MM.1S (cell line): ENCODE results near the gene CD109.

Source experiments
- DNase-seq: peaks from one replicate; pipeline ENCODE4 v3.0.0-alpha.2; 2015
- H2AFZ ChIP-seq: fragments of 300-600 bp; sonication (generic); 2 replicates; pipeline ENCODE4 v1.6.0; 2016; ENCODE audit warnings: antibody characterized with exemption, low read length
- H3F3A ChIP-seq: fragments of 300-600 bp; sonication (generic); 2 replicates; pipeline ENCODE4 v1.6.1; 2016; ENCODE audit warnings: mild to moderate bottlenecking, antibody characterized with exemption, low read length, moderate library complexity, mixed read lengths; ENCODE audit not compliant: insufficient read depth
- H3K27ac ChIP-seq: fragments of 300-600 bp; sonication (generic); 2 replicates; pipeline ENCODE4 v1.5.1; 2016; ENCODE audit warnings: mild to moderate bottlenecking, low read length
- H3K27me3 ChIP-seq: fragments of 300-600 bp; sonication (generic); replicated peaks from 2 replicates; pipeline ENCODE4 v1.6.0; 2016; ENCODE audit warnings: low read length; ENCODE audit not compliant: insufficient read depth
- H3K36me3 ChIP-seq: fragments of 300-600 bp; sonication (generic); replicated peaks from 2 replicates; pipeline ENCODE4 v1.6.1; 2016; ENCODE audit warnings: mild to moderate bottlenecking, low read length, mixed read lengths; ENCODE audit not compliant: insufficient read depth
- H3K4me1 ChIP-seq: fragments of 300-600 bp; sonication (generic); 2 replicates; pipeline ENCODE4 v1.6.1; 2016; ENCODE audit warnings: low read length, mixed read lengths
- H3K4me2 ChIP-seq: fragments of 300-600 bp; sonication (generic); 2 replicates; pipeline ENCODE4 v1.6.0; 2016; ENCODE audit warnings: low read depth, low read length
- H3K4me3 ChIP-seq: fragments of 300-600 bp; sonication (generic); 2 replicates; pipeline ENCODE4 v1.5.1; 2016; ENCODE audit warnings: low read length, mixed read lengths
- H3K79me2 ChIP-seq: fragments of 300-600 bp; sonication (generic); 2 replicates; pipeline ENCODE4 v1.6.1; 2016; ENCODE audit warnings: mixed run types, low read length, mixed read lengths
- H3K9ac ChIP-seq: fragments of 300-600 bp; sonication (generic); 2 replicates; pipeline ENCODE4 v1.6.1; 2016; ENCODE audit warnings: low read length, mixed read lengths
- H3K9me2 ChIP-seq: fragments of 300-600 bp; sonication (generic); replicated peaks from 2 replicates; pipeline ENCODE4 v1.6.1; 2016; ENCODE audit warnings: mild to moderate bottlenecking, low read length, mixed read lengths; ENCODE audit not compliant: insufficient read depth
- H3K9me3 ChIP-seq: fragments of 300-600 bp; sonication (generic); replicated peaks from 2 replicates; pipeline ENCODE4 v1.6.1; 2016; ENCODE audit warnings: mild to moderate bottlenecking, low read length, mixed read lengths; ENCODE audit not compliant: insufficient read depth
- H4K20me1 ChIP-seq: fragments of 300-600 bp; sonication (generic); 2 replicates; pipeline ENCODE4 v1.6.1; 2016; ENCODE audit warnings: mild to moderate bottlenecking, low read length, moderate library complexity, mixed read lengths; ENCODE audit not compliant: insufficient read depth
- EZH2 ChIP-seq: fragments of 300-600 bp; sonication (generic); optimal IDR thresholded peaks from 2 replicates; pipeline ENCODE3; 2017; ENCODE audit warnings: low read depth, mild to moderate bottlenecking, antibody characterized with exemption, low read length, mixed read lengths
- EZH2phosphoT487 ChIP-seq: fragments of 300-600 bp; sonication (generic); IDR thresholded peaks from 2 replicates; pipeline ENCODE4 v1.6.1; 2018; ENCODE audit warnings: antibody characterized with exemption, low read length
- TF ChIP-seq, protein P1 (sequence below): fragments of 300-600 bp; sonication (generic); IDR thresholded peaks from 2 replicates; pipeline ENCODE4 v1.5.1; 2016; ENCODE audit warnings: antibody characterized with exemption, low read length, mixed read lengths

CD109 gene

DNA sequence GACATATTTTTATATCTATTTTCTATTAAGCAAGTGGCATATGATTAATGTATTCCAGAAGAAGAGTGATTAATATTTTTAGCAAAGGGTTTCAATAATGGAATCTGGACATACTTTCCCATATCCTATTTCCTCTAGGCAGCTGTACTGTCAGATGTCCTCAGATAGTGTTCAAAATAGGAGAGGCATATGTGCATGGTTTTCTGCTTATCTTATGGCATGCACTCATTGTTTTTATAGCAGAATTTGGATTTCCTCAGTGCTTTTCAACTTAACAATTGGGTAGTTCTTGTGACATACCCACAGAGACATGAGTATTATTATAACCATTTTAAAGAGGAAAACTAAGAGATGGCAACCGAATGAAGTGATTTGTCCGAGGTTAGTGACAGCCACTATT lies 29.6 kb upstream of the CD109 start:
- no peaks in the 10 kb centered on the region for H3K4me1 ChIP-seq
- H3K27me3 ChIP-seq: no peaks in the 10 kb centered on the region
- H3K36me3 ChIP-seq: no peaks in the 10 kb centered on the region
- no peak for DNase-seq
- H3F3A ChIP-seq: no peaks in the 10 kb centered on the region
- no peak overlapping the region for H3K27ac ChIP-seq
- H3K4me3 ChIP-seq: no peak overlapping the region
- no peak for TF ChIP-seq EZH2phosphoT487
- TF ChIP-seq EZH2: no peak
- TF ChIP-seq, protein P1, sequence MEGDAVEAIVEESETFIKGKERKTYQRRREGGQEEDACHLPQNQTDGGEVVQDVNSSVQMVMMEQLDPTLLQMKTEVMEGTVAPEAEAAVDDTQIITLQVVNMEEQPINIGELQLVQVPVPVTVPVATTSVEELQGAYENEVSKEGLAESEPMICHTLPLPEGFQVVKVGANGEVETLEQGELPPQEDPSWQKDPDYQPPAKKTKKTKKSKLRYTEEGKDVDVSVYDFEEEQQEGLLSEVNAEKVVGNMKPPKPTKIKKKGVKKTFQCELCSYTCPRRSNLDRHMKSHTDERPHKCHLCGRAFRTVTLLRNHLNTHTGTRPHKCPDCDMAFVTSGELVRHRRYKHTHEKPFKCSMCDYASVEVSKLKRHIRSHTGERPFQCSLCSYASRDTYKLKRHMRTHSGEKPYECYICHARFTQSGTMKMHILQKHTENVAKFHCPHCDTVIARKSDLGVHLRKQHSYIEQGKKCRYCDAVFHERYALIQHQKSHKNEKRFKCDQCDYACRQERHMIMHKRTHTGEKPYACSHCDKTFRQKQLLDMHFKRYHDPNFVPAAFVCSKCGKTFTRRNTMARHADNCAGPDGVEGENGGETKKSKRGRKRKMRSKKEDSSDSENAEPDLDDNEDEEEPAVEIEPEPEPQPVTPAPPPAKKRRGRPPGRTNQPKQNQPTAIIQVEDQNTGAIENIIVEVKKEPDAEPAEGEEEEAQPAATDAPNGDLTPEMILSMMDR: no peak
- H4K20me1 ChIP-seq: no peaks in the 10 kb centered on the region
- H3K79me2 ChIP-seq: no peaks in the 10 kb centered on the region
- H2AFZ ChIP-seq: no peak overlapping the region
- H3K9me2 ChIP-seq: no peaks in the 10 kb centered on the region
- H3K4me2 ChIP-seq: no peak overlapping the region
- H3K9me3 ChIP-seq: no peaks in the 10 kb centered on the region
- H3K9ac ChIP-seq: no peak overlapping the region

DNA sequence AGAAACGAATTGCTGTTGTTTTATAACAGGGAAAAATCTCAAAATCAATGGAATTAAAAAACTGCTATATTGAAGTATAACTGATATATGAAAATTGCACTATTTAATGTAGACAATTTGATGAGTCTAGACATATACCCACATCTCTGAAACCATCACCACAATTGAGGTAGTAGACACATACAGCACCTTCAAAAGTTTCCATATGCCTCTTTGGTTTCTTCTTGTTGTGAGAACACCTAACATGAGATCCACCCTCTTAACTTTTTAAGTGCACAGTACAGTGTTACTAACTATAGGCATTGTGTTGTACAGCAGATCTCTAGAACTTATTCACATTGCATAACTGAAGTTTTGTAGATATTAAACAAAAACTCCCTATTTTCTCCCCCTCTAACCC lies 28.2 kb upstream of the CD109 start:
- H3K4me2 ChIP-seq: no peak overlapping the region
- no peak overlapping the region for H3K9ac ChIP-seq
- H2AFZ ChIP-seq: no peak overlapping the region
- H3K36me3 ChIP-seq: no peaks in the 10 kb centered on the region
- no peaks in the 10 kb centered on the region for H3K9me3 ChIP-seq
- TF ChIP-seq, protein P1: no peak
- no peak for TF ChIP-seq EZH2phosphoT487
- no peak for TF ChIP-seq EZH2
- no peak overlapping the region for H3K4me3 ChIP-seq
- H3K79me2 ChIP-seq: no peaks in the 10 kb centered on the region
- no peaks in the 10 kb centered on the region for H3K27me3 ChIP-seq
- no peaks in the 10 kb centered on the region for H3F3A ChIP-seq
- no peaks in the 10 kb centered on the region for H3K9me2 ChIP-seq
- no peaks in the 10 kb centered on the region for H4K20me1 ChIP-seq
- no peak for DNase-seq
- no peaks in the 10 kb centered on the region for H3K4me1 ChIP-seq
- H3K27ac ChIP-seq: no peak overlapping the region

DNA sequence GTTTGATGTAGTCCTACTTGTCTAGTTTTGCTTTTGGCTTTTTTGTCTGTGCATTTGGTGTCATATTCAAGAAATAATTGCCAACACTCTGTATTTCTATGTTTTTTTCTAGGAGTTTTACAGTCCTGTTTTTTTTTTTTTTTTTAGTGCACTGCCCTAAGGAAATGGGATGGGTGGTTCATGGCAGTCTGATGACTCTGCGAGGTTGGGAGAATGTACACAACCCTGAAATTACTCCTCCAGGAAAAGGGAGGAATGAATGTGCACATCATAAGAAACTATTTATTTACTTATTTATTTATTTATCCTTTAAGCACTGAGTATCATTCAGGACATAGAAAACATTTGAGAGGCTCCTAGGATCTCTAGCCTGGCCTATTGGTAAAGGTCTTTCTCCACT lies 27.0 kb upstream of the CD109 start:
- Histone ChIP-seq H3K4me3 (no peak overlapping the region), H3K79me2 (no peaks in the 10 kb centered on the region), H3K9me3 (no peaks in the 10 kb centered on the region), H2AFZ (no peak overlapping the region), H3K27ac (no peak overlapping the region), H3K4me1 (no peaks in the 10 kb centered on the region), H3F3A (no peaks in the 10 kb centered on the region), H3K9me2 (no peaks in the 10 kb centered on the region), H3K36me3 (no peaks in the 10 kb centered on the region), H3K27me3 (no peaks in the 10 kb centered on the region), H4K20me1 (no peaks in the 10 kb centered on the region), H3K4me2 (no peak overlapping the region), H3K9ac (no peak overlapping the region)
- TF ChIP-seq, protein P1: no peak
- TF ChIP-seq EZH2 (no peak), EZH2phosphoT487 (no peak)
- no peak for DNase-seq
